M059J (cell line): ENCODE data around the gene FABP2. TPM values are rescaled to one million over a fixed set of nuclear protein-coding genes. Genes with fewer than 3 reads are reported as not detected.

Source experiments
- total RNA-seq: library from RNA; depleted of rRNA; stranded (reverse); fragments of >200 nt; shearing (Covaris generic); gene quantifications from 2 replicates; pipeline ENCODE4 v1.2.3, GENCODE V29; 2014; rRNA removed

FABP2 gene
- total RNA-seq, 1 experiment from 2014 or later: not detected

Other genes starting within 250 kb of the FABP2 start
- gene MYOZ2, start 186.3 kb downstream of the FABP2 start, total RNA-seq: not detected in 2 replicates
- gene USP53, start 109.4 kb downstream of the FABP2 start, total RNA-seq: 8.7 and 12.4 TPM in 2 replicates